PC-3 (cell line): ENCODE measurements around the gene UBA7.

Source experiments
- EZH2 ChIP-seq: fragments of 300-600 bp; sonication (generic); IDR thresholded peaks from one replicate; pipeline ENCODE4 v1.6.1; 2017; ENCODE audit warnings: antibody characterized with exemption, mild to moderate bottlenecking, low read length; ENCODE audit not compliant: unreplicated experiment
- TF ChIP-seq, protein P1 (sequence below): fragments of 300-600 bp; sonication (generic); conservative IDR thresholded peaks from 2 replicates; pipeline ENCODE4 v1.5.1; 2017; ENCODE audit warnings: antibody characterized with exemption, low read depth, mild to moderate bottlenecking, low read length

DNA sequence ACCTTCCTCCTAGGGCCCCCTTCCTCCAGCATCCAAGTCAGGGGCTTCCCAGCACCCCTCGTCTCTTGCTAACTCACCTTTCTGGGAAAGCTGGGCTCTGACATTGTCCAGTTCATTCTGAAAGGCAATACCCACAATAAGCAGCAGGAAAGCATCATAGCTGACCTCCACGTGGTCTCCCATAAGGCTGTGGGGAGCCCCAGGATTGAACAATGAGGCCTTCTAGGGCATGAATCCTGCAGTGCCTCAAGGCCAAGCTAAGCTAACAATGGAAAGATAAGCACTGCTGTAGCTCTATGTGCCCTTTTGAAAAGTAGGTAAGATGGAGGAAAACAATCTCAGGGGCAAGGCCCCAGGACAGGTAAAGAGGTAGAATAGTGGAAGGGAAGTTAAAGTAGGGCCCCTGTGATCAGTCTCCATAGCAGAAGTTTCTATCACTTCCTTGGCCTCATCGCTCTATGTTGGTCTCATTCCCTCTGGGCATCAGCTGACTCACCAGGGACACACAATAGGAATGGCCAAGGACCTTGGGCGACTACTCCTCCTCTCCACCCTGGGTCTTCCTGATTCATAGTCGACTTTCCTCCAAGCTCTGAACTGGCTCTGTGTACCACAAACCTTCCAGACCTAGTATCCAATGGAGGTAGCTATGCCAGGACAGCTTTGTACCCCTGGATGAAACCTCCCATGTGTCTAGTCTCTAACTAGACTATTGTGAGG, 30.9 kb upstream of the UBA7 start:
- TF ChIP-seq, protein P1, sequence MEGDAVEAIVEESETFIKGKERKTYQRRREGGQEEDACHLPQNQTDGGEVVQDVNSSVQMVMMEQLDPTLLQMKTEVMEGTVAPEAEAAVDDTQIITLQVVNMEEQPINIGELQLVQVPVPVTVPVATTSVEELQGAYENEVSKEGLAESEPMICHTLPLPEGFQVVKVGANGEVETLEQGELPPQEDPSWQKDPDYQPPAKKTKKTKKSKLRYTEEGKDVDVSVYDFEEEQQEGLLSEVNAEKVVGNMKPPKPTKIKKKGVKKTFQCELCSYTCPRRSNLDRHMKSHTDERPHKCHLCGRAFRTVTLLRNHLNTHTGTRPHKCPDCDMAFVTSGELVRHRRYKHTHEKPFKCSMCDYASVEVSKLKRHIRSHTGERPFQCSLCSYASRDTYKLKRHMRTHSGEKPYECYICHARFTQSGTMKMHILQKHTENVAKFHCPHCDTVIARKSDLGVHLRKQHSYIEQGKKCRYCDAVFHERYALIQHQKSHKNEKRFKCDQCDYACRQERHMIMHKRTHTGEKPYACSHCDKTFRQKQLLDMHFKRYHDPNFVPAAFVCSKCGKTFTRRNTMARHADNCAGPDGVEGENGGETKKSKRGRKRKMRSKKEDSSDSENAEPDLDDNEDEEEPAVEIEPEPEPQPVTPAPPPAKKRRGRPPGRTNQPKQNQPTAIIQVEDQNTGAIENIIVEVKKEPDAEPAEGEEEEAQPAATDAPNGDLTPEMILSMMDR, result no peak
- no peak for TF ChIP-seq EZH2
